ENCODE results near the gene STAT3. TPM values are rescaled to one million over a fixed set of nuclear protein-coding genes. Genes with fewer than 3 reads are reported as not detected.
"Not testable (repeated sequence)": the region's sequence is repeated elsewhere in the genome, so short reads cannot be mapped to it uniquely, and the experiment has no call there.

STAT3 gene
- total RNA-seq, 2 donors from 2014 or later, result 346 to 380 TPM

GRCh38 chr17:42266462-42266861, 121.8 kb downstream of the STAT3 start:
- Mint-ChIP-seq H3K27ac (peak overlapping the region; percentile 99), H3K36me3 (ENCODE audit: insufficient read depth in 2 of 2) (peaks cover 5 to 13% of the 10 kb centered on the region in 2 donors), H3K9me3 (no peaks in the 10 kb centered on the region), H3K27me3 (ENCODE audit: low read depth) (no peaks in the 10 kb centered on the region), H3K4me1 (ENCODE audit: low read depth) (peaks cover 73% of the 10 kb centered on the region), H3K4me3 (peak overlapping the region; percentile 73 to 87)
- DNase-seq (no peak), ATAC-seq (replicated peaks in 1 of 2) (no peak)

GRCh38 chr17:42264366-42264765, 123.9 kb downstream of the STAT3 start:
- not testable (repeated sequence) for DNase-seq; ATAC-seq (replicated peaks in 1 of 2); H3K27ac Mint-ChIP-seq; H3K4me3 Mint-ChIP-seq; H3K27me3 Mint-ChIP-seq (ENCODE audit: low read depth); H3K9me3 Mint-ChIP-seq
- Mint-ChIP-seq H3K4me1 (ENCODE audit: low read depth) (peaks cover 61% of the 10 kb centered on the region), H3K36me3 (ENCODE audit: insufficient read depth in 2 of 2) (peaks cover 5 to 12% of the 10 kb centered on the region in 2 donors)

Other genes with a start within 250 kb of the STAT3 start
- 10 to 100 TPM; 35.1 to 44.1 TPM for gene RAB5C, start 233.5 kb downstream of the STAT3 start, total RNA-seq
- under 1 TPM; 0.26 to 0.39 TPM for gene KCNH4, start 207.3 kb downstream of the STAT3 start, total RNA-seq
- gene HCRT, start 203.0 kb downstream of the STAT3 start, total RNA-seq, result not detected
- gene GHDC, start 193.9 kb downstream of the STAT3 start, total RNA-seq, result 10 to 100 TPM; 17.3 to 18.8 TPM
- 100 to 1,000 TPM; 252 to 269 TPM for gene STAT5B, start 112.1 kb downstream of the STAT3 start, total RNA-seq
- gene STAT5A, start 99.9 kb downstream of the STAT3 start, total RNA-seq, result 100 to 1,000 TPM; 243 to 264 TPM
- 1 to 10 TPM; 2.4 to 4.3 TPM for gene CAVIN1, start 34.8 kb upstream of the STAT3 start, total RNA-seq
- 10 to 100 TPM; 22.1 TPM for gene ATP6V0A1, start 70.4 kb upstream of the STAT3 start, total RNA-seq
- gene NAGLU, start 147.8 kb upstream of the STAT3 start, total RNA-seq, result 1 to 10 TPM; 9.4 to 9.8 TPM
- 1 to 10 TPM; 1.3 to 1.8 TPM for gene HSD17B1, start 164.5 kb upstream of the STAT3 start, total RNA-seq
- gene COASY, start 173.7 kb upstream of the STAT3 start, total RNA-seq, result 10 to 100 TPM; 98.2 to 98.5 TPM
- 10 to 100 TPM; 38.8 to 41.2 TPM for gene MLX, start 178.7 kb upstream of the STAT3 start, total RNA-seq
- gene PSMC3IP, start 189.3 kb upstream of the STAT3 start, total RNA-seq, result 10 to 100 TPM; 31.7 to 40.7 TPM
- gene RETREG3, start 220.9 kb upstream of the STAT3 start, total RNA-seq, result 10 to 100 TPM; 41.5 to 42.6 TPM
- gene TUBG1, start 221.2 kb upstream of the STAT3 start, total RNA-seq, result 10 to 100 TPM; 42.3 to 51.5 TPM